ENCODE results near the gene ARHGAP44. TPM values are rescaled to one million over a fixed set of nuclear protein-coding genes. Genes with fewer than 3 reads are reported as not detected.

The ARHGAP44 gene
- total RNA-seq, 1 experiment from 2014 or later: 7.3 TPM

DNA sequence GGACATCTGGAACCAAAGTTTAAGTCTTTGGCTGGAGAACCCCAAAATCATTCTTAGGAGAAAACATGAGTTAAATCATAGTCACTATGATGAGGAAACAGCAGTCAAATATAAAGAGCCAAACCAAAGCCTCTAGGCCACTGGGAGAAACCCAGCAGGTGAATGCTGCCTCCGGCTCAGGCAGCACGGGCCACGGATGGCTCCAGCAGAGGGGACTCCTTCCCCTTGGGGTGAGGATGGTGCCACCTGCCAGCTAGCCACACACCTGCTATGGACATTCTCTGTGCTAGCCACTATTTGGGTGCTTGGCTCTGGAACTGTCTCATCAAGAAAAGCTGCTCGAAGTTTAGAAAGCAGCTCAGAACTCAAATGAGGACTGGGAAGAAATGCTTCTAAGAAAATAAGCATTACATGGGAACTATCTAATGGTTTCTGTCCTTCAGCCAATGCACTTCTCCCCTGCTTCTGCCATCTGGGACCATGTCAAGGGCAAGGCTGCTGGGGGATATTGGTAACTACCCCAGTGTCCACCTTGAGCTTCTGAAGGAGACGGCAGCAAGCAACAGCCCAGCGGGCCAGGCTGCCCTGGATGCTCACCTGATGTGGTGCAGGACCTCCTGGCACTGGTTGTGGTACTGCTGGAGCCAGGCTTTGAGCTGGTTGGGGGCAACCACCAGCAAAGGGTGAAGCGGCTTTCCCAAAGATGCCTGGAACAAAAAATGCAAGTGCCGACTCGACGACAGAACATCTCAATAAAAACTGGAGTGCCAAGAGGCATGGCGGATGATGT, 206.0 kb downstream of the ARHGAP44 start:
- H3K27ac ChIP-seq (ENCODE audit: low read depth, low read length): no peak overlapping the region
- no peaks in the 10 kb centered on the region for H3K27me3 ChIP-seq (ENCODE audit: insufficient read depth, low read length)
- H3K4me2 ChIP-seq (ENCODE audit: low read length): no peak overlapping the region
- TF ChIP-seq SP1 (IDR thresholded peaks at IDR 0.05; ENCODE audit: low read depth): no peak
- no peak for TF ChIP-seq YY1 (IDR thresholded peaks at IDR 0.05; ENCODE audit: extremely low read depth, insufficient replicate concordance, low read depth, low read length)
- TF ChIP-seq, protein P1, sequence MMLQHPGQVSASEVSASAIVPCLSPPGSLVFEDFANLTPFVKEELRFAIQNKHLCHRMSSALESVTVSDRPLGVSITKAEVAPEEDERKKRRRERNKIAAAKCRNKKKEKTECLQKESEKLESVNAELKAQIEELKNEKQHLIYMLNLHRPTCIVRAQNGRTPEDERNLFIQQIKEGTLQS (IDR thresholded peaks at IDR 0.05): no peak
- no peak for ATAC-seq
- H3K4me1 ChIP-seq (ENCODE audit: control insufficient read depth in 1 of 2, insufficient read depth in 2 of 2, low read length in 2 of 2): no peaks in the 10 kb centered on the region
- H3K36me3 ChIP-seq (ENCODE audit: control insufficient read depth in 1 of 2, insufficient read depth in 2 of 2, low read length in 2 of 2): peaks cover 62 to 75% of the 10 kb centered on the region in 2 experiments; a peak in 3 of 4 replicates
- no peak overlapping the region for H2AFZ ChIP-seq (ENCODE audit: low read depth, low read length, poor library complexity, severe bottlenecking)
- ChIA-PET RAD21 (ENCODE audit: low non-redundant PET in 1 of 2, low total read pairs in 2 of 2, uncharacterized antibody in 2 of 2, unreplicated experiment in 2 of 2) (no interaction called here), CTCF (no interaction called here), POLR2A (no interaction called here)
- no peak for DNase-seq (ENCODE audit: low read depth, low spot score)
- no peak overlapping the region for H3K4me3 ChIP-seq (replicated peaks in 1 of 2; ENCODE audit: low read depth in 1 of 2, low read length in 2 of 2)
- no peaks in the 10 kb centered on the region for H3K9me2 ChIP-seq (ENCODE audit: insufficient read depth)
- no TSS peak for BruUV-seq (replicated peaks)
- H3K79me2 ChIP-seq (ENCODE audit: insufficient read depth, low read length): 0 out of 2 replicates have a peak, but pooled peaks cover 3% of the 10 kb centered on the region
- intact Hi-C loops (cut with micrococcal nuclease): no loop called here
- no peak overlapping the region for H3K9ac ChIP-seq (ENCODE audit: low read length)
- no peaks in the 10 kb centered on the region for H4K20me1 ChIP-seq (ENCODE audit: insufficient read depth)
- H3K9me3 ChIP-seq (ENCODE audit: control insufficient read depth in 1 of 2, insufficient read depth in 1 of 2, low read depth in 1 of 2, low read length in 2 of 2): no peaks in the 10 kb centered on the region

DNA sequence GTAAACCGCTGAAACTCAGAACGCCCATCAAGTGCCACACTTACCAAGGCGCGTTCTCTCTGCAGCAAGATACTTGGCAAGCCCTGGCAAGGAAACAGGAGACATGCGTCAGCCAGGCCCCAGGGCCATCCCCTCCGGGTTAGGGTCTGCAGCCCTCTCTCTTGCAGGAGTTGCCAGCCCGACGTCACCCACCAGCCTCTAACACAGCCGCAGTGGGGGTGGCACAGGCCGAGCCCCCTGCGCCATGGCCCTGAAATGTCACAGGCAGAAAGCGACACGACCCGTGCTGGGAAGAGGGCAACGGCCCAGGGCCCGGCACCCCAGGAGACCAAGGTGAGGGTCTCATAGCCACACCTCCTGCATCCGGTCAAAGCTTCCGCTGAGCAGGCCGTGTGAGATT, 206.6 kb downstream of the ARHGAP44 start:
- Histone ChIP-seq H3K4me2 (ENCODE audit: low read length) (no peak overlapping the region), H2AFZ (ENCODE audit: low read depth, low read length, poor library complexity, severe bottlenecking) (no peak overlapping the region), H3K4me1 (ENCODE audit: control insufficient read depth in 1 of 2, insufficient read depth in 2 of 2, low read length in 2 of 2) (no peaks in the 10 kb centered on the region), H3K4me3 (replicated peaks in 1 of 2; ENCODE audit: low read depth in 1 of 2, low read length in 2 of 2) (no peak overlapping the region), H3K9me3 (ENCODE audit: control insufficient read depth in 1 of 2, insufficient read depth in 1 of 2, low read depth in 1 of 2, low read length in 2 of 2) (no peaks in the 10 kb centered on the region), H3K79me2 (ENCODE audit: insufficient read depth, low read length) (0 out of 2 replicates have a peak, but pooled peaks cover 3% of the 10 kb centered on the region), H3K27me3 (ENCODE audit: insufficient read depth, low read length) (no peaks in the 10 kb centered on the region), H3K27ac (ENCODE audit: low read depth, low read length) (no peak overlapping the region), H4K20me1 (ENCODE audit: insufficient read depth) (no peaks in the 10 kb centered on the region), H3K9me2 (ENCODE audit: insufficient read depth) (no peaks in the 10 kb centered on the region), H3K36me3 (ENCODE audit: control insufficient read depth in 1 of 2, insufficient read depth in 2 of 2, low read length in 2 of 2) (peaks cover 68 to 80% of the 10 kb centered on the region in 2 experiments; a peak in 3 of 4 replicates), H3K9ac (ENCODE audit: low read length) (no peak overlapping the region)
- TF ChIP-seq RAD21 (IDR thresholded peaks at IDR 0.05; ENCODE audit: low read depth): no peak
- TF ChIP-seq, protein P1 (IDR thresholded peaks at IDR 0.05): no peak
- no peak for TF ChIP-seq CEBPB (IDR thresholded peaks at IDR 0.05; ENCODE audit: low read depth)
- no peak for TF ChIP-seq TCF7L2 (IDR thresholded peaks at IDR 0.05; ENCODE audit: borderline replicate concordance, extremely low read depth, insufficient read depth, insufficient read length)
- no peak for TF ChIP-seq JUND (IDR thresholded peaks at IDR 0.05)
- no peak for TF ChIP-seq EGR1 (IDR thresholded peaks at IDR 0.05; ENCODE audit: low read depth)
- TF ChIP-seq POLR2AphosphoS5 (IDR thresholded peaks at IDR 0.05; ENCODE audit: low read depth, low read length): no peak
- no peak for TF ChIP-seq SIN3A (IDR thresholded peaks at IDR 0.05; ENCODE audit: low read depth)
- TF ChIP-seq ELF1 (IDR thresholded peaks at IDR 0.05; ENCODE audit: borderline replicate concordance, low read depth): no peak
- intact Hi-C loops (cut with micrococcal nuclease): no loop called here
- no TSS peak for BruUV-seq (replicated peaks)
- no peak for ATAC-seq
- DNase-seq (ENCODE audit: low read depth, low spot score): no peak
- RAD21 ChIA-PET (ENCODE audit: low non-redundant PET in 1 of 2, low total read pairs in 2 of 2, uncharacterized antibody in 2 of 2, unreplicated experiment in 2 of 2): no interaction called here
- CTCF ChIA-PET: no interaction called here
- POLR2A ChIA-PET: no interaction called here
